NOMO-1 treated with DMSO at 0.1 percent for 48 hours (cell line): Measurements from ENCODE around the gene CFAP97.
A peak's percentile ranks its signal among the peaks of the same experiment; 100 is the strongest.
"Not testable (repeated sequence)": the region's sequence is repeated elsewhere in the genome, so short reads cannot be mapped to it uniquely, and the experiment has no call there.

Experiments
- DNase-seq: peaks from one replicate; lab custom pipeline; 2025; ENCODE audit not compliant: unreplicated experiment; lab: John Stamatoyannopoulos, UW

Gene CFAP97

GRCh38 chr4:185203486-185204237 is at the start of gene CFAP97:
TSS of gene CFAP97 (minus strand) at chr4:185204000. CDS start at chr4:185191196, 12,804 bp downstream.
- DNase-seq = peak; percentile 91

GRCh38 chr4:185249105-185249504 is 45.3 kb upstream of the CFAP97 start:
- no peak for DNase-seq

DNA sequence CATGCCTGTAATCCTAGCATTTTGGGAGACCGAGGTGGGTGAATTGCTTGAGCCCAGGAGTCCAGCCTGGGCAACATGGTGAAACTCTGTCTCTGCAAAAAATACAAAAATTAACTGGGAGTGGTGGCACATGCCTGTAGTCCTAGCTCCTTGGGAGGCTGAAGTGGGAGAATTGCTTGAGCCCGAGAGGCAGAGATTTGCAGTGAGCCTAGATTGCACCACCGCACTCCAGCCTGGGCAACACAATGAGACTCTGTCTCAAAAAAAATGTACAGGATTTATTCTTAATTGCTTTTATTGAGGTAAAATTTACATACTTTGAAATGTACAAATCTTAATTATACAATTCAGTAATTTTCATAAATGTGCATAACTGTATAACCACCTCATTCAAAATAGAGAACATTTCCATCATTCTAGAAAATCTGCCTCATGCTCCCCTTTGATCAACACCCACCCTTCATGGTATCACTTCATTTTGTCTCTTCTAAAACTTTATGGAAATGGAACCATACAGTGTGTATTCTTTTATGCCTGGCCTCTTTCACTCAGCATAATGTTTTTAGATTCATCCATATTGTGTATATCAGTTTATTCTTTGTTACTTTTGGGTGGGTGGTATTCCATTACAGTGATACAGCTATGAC is 44.7 kb upstream of the CFAP97 start:
- DNase-seq = no peak

DNA sequence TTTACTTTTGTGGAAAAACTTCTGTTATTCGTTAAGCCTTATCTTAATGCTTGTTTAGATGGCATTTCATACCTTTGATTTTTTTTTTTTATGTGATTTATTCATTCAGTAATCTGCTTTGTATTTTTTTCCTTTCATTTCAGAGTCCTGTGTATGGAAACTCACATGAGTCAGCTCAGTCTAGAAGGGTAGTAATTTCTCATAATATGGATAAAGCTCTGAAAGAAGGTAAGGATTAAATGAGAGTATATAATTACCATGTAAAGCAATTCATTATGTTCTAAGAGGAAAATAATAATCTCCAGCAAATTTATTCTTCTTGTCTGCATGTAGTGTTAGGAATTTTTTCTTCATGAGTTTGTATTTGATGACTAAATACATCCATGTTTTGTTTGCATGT is 43.4 kb upstream of the CFAP97 start:
- DNase-seq = no peak

- DNase-seq = no peak
Observed at GRCh38 chr4:185246453-185246852, 42.7 kb upstream of the CFAP97 start.

- no peak for DNase-seq
Observed at GRCh38 chr4:185244763-185245162, 41.0 kb upstream of the CFAP97 start.

- DNase-seq = no peak
Observed at GRCh38 chr4:185243879-185244278, 40.1 kb upstream of the CFAP97 start.

GRCh38 chr4:185242749-185243533 is 39.1 kb upstream of the CFAP97 start:
- no peak for DNase-seq

DNA sequence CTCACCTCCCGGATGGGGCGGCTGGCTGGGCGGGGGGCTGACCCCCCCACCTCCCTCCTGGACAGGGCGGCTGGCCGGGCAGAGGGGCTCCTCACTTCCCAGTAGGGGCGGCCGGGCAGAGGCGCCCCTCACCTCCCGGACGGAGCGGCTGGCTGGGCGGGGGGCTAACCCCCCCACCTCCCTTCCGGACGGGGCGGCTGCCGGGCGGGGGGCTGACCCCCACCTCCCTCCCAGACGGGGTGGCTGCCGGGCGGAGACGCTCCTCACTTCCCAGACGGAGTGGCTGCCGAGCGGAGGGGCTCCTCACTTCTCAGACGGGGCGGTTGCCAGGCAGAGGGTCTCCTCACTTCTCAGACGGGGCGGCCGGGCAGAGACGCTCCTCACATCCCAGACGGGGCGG is 36.7 kb upstream of the CFAP97 start:
- not testable (repeated sequence) for DNase-seq

DNA sequence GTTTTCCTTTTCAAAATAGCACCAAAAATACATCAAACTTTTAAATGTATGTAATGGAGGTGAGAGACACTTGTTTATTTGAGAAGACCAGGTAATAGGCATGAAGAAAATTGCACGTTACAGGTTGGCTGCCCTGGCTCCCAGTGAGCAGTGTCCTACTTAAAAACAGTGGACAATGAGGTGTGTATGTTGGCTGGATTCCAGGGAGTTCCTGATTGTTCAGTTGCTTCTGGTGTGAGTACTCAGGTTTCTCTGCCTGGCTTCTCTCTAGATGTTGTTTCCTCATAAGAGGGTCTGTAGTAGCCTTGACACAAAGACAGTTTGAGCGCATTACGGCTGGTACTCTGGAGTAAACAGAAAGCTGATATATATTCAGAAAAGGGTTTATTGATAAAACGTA is 35.0 kb upstream of the CFAP97 start:
- DNase-seq = no peak

- DNase-seq = no peak
Observed at GRCh38 chr4:185238215-185238681, 34.4 kb upstream of the CFAP97 start.

GRCh38 chr4:185237175-185237574 is 33.4 kb upstream of the CFAP97 start:
- DNase-seq = no peak

DNA sequence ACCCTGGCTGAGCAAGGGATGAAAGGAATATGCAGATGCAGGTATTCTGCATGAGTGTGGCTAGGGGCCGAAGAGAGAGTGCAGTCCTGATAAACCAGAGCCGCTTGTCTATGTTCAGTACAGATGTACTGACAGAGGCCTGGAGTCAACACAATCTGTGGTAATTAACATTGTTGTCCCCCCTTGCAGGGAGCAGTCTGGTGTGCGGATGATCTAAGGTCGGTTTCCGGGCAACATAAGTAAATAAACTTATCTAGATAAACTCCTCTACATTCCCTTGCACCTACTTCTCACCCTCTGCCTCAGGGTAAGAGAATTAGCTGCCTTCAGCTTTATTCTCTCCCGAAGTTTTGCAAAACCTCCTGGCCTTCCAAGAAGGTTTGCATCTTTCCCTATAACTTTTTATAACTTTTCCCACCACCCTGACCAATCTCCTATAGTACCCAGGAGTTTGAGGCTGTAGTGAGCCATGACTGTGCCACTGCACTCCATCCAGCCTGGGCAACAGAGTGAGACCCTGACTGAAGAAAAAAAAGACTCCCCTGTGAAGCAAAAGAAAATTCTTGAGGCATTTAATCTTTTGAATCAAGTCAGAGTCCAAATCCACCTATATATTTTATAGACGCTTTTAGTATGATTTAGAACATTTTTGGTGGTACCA is 32.2 kb upstream of the CFAP97 start:
- DNase-seq = no peak

GRCh38 chr4:185235119-185235842 is 31.5 kb upstream of the CFAP97 start:
- DNase-seq = no peak

GRCh38 chr4:185232370-185232769 is 28.6 kb upstream of the CFAP97 start:
- DNase-seq = no peak

- no peak for DNase-seq
Observed at GRCh38 chr4:185229021-185229818, 25.4 kb upstream of the CFAP97 start.

GRCh38 chr4:185227713-185228278 is 24.0 kb upstream of the CFAP97 start:
- DNase-seq = no peak

GRCh38 chr4:185227131-185227551 is 23.3 kb upstream of the CFAP97 start:
- DNase-seq = no peak

DNA sequence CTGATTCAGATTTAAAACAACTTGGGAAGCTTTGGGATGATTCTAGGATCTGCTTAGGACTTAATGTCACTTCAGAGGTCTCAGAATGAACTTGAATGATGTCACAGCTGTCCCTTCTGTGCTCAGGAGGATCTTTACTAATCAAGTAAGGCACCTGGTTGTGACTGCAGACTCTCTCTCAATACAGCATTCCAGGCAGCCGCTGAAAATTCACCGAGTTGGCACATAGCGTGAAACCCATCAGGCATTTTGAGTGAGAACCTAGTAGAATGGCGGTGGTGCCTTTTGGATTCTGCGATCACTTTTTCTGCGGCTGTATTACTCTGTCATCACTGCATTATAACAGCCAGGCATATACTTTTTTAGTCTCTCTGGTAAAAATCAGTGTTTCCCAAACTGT is 22.1 kb upstream of the CFAP97 start:
- DNase-seq = no peak
